ENCODE data around the gene SMARCC2.

DNA sequence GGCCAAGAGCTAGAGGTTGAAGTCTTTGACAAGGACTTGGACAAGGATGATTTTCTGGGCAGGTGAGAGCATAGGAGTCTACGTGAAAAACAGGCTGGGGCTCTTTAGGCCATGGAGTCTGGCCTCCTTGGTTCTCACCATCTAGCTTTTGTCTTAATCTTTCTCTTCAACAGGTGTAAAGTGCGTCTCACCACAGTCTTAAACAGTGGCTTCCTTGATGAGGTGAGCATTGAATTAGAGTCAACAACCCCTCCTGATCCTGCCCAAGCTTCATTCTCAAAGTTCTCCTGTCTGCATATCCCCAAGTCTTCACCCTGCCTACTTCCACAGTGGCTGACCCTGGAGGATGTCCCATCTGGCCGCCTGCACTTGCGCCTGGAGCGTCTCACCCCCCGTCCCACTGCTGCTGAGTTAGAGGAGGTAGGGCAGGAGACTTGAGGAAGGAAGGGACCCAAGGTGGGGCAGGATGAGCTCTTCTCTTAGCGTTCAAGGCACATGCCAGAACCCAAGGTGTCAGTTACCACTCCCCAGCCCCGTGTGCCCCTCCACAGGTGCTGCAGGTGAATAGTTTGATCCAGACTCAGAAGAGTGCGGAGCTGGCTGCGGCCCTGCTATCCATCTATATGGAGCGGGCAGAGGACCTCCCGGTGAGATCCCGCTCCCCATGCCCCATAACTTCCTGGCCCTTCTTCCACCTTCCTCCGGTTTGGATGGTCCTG lies 51.3 kb downstream of the SMARCC2 start:
- TF ChIP-seq POLR2A (IDR thresholded peaks at IDR 0.05) (no peak), POLR2AphosphoS5 (IDR thresholded peaks at IDR 0.05) (no peak), EP300 (IDR thresholded peaks at IDR 0.05) (no peak)
- TF ChIP-seq, protein P1, sequence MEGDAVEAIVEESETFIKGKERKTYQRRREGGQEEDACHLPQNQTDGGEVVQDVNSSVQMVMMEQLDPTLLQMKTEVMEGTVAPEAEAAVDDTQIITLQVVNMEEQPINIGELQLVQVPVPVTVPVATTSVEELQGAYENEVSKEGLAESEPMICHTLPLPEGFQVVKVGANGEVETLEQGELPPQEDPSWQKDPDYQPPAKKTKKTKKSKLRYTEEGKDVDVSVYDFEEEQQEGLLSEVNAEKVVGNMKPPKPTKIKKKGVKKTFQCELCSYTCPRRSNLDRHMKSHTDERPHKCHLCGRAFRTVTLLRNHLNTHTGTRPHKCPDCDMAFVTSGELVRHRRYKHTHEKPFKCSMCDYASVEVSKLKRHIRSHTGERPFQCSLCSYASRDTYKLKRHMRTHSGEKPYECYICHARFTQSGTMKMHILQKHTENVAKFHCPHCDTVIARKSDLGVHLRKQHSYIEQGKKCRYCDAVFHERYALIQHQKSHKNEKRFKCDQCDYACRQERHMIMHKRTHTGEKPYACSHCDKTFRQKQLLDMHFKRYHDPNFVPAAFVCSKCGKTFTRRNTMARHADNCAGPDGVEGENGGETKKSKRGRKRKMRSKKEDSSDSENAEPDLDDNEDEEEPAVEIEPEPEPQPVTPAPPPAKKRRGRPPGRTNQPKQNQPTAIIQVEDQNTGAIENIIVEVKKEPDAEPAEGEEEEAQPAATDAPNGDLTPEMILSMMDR (IDR thresholded peaks at IDR 0.05): no peak
